Activated naive CD8-positive, alpha-beta T cell treated with anti-CD3 and anti-CD28 coated beads, Interleukin-2, amount 10 ng/mL, durations not matched to agents 7 days and 5 days (primary cell): ENCODE results near the gene PBRM1. TPM values are rescaled to one million over a fixed set of nuclear protein-coding genes. Genes with fewer than 3 reads are reported as not detected.

Experiments used
- ATAC-seq: fragments of 150-1000 bp; cut with Tn5 transposase; one replicate; pipeline ENCODE4 v1.10.0; 2021; ENCODE audit warnings: low read depth, moderate library complexity
- POLR2A ChIA-PET: fragments of 350-600 bp; sonication (Branson Sonifier 250); formaldehyde crosslinking; loops from one replicate; lab custom pipeline; 2021; ENCODE audit warnings: antibody characterized with exemption; lab: Charles Lee
- DNase-seq: peaks from one replicate; pipeline ENCODE4 v3.0.0; 2021
- H3K27ac Mint-ChIP-seq: one replicate; pipeline ENCODE4 v1.8.0; 2022; ENCODE audit warnings: mild to moderate bottlenecking, mixed read lengths
- H3K27me3 Mint-ChIP-seq: one replicate; pipeline ENCODE4 v1.8.0; 2022; ENCODE audit warnings: mild to moderate bottlenecking, moderate library complexity, mixed read lengths
- H3K36me3 Mint-ChIP-seq: one replicate; pipeline ENCODE4 v1.8.0; 2021; ENCODE audit warnings: mild to moderate bottlenecking, mixed read lengths
- H3K4me1 Mint-ChIP-seq: one replicate; pipeline ENCODE4 v1.8.0; 2021; ENCODE audit warnings: mixed read lengths
- H3K4me3 Mint-ChIP-seq: one replicate; pipeline ENCODE4 v1.8.0; 2022; ENCODE audit warnings: mild to moderate bottlenecking, moderate library complexity, mixed read lengths
- H3K9me3 Mint-ChIP-seq: one replicate; pipeline ENCODE4 v1.8.0; 2021; ENCODE audit warnings: mixed read lengths
- total RNA-seq, 2 experiments: library from RNA; stranded (reverse); gene quantifications; one replicate each; pipeline ENCODE4 v1.2.3, GENCODE V29; 2021

Gene PBRM1
- total RNA-seq, 2 experiments from 2014 or later, result 73.5 to 77.0 TPM

DNA sequence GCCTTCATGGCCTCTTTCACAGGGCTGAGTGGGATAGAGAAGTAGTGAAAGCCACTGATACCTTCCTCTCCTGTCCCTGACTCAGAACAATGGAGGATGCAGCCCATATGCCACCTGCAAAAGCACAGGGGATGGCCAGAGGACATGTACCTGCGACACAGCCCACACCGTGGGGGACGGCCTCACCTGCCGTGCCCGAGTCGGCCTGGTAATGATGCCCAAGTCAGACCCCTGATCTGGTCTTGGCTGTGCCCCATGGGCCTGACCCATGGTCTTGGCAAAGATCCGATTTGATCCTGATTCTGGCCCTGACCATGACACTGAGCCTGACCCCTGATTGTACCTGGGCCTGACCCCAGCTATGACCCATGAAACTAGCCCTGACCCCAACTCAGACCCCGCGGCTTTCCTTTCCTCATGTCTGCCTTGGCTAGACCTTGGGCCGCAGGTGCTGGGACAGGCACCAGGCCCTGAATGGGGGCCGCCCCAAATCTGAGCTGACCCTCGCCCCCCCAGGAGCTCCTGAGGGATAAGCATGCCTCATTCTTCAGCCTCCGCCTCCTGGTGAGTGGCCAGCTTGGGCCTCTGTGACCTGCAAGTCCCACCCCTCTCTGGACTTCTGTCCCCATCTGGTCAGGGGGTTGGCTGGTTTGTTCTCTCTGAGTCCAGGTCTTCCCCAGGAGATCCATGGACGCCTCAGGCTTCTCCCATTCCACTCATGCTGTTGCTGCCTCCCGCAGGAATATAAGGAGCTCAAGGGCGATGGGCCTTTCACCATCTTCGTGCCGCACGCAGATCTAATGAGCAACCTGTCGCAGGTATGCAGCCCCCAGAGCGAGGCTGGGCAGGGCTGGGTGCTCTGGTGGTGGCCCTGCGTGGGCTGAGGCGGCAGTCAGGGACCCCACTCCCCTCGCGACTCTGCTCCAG, 167.7 kb downstream of the PBRM1 start:
- no peak for DNase-seq
- POLR2A ChIA-PET, result no interaction called here

DNA sequence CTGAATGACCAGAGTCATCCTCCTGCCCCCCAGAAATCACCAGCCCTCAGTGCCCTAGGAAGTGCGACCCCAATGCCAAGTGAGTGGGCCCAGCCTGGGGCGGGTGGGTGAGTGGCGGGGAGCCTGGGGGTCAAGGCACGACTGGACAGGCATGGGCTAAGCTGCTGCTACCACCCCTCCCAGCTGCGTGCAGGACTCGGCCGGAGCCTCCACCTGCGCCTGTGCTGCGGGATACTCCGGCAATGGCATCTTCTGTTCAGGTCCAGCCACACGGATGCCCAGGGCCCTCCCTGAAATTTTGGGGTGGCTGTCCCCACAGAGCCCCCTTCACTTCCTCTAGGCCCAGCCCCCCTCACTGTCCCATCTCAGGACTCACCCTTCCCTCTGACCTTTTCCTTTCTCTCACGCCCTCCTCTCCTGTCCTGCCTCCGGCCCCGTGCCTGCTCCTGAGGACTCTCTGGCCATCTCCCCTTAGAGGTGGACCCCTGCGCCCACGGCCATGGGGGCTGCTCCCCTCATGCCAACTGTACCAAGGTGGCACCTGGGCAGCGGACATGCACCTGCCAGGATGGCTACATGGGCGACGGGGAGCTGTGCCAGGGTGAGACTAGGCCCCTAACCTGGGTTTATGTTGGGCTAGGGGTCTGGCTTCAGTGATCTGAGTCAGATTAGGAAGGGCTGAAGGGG, 169.1 kb downstream of the PBRM1 start:
- POLR2A ChIA-PET, result no interaction called here
- Mint-ChIP-seq H3K9me3 (no peaks in the 10 kb centered on the region), H3K27me3 (peaks cover 2% of the 10 kb centered on the region), H3K4me3 (no peak overlapping the region), H3K4me1 (no peaks in the 10 kb centered on the region), H3K36me3 (no peaks in the 10 kb centered on the region), H3K27ac (peak overlapping the region; percentile 19)
- no peak for ATAC-seq
- no peak for DNase-seq

More for the DNA sequence above, 167.7 kb downstream of the PBRM1 start:
- no peak for ATAC-seq
- Mint-ChIP-seq H3K9me3 (no peaks in the 10 kb centered on the region), H3K4me1 (no peaks in the 10 kb centered on the region), H3K4me3 (no peak overlapping the region), H3K27ac (no peak overlapping the region), H3K27me3 (no peaks in the 10 kb centered on the region), H3K36me3 (no peaks in the 10 kb centered on the region)

DNA sequence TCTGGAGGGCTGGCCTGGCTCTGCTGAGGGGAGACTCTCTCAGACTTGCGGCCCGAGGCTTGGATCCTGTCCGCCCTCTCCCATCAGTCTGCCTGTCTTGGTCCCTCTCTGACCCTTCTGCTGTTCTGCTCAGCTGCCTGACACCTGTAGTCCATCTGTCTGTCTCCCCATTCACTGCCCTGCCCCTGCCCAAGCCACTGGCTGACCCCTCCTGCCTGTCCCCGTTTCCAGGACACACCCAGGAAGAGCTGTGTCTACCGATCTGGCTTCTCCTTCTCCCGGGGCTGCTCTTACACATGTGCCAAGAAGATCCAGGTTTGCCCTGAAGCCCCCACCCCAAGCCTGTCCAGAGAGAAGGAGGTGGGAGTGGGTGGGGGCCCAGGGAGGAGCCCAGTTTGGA, 170.5 kb downstream of the PBRM1 start:
- ATAC-seq (no peak), DNase-seq (no peak)
- Mint-ChIP-seq H3K27me3 (peaks cover 2% of the 10 kb centered on the region), H3K4me3 (no peak overlapping the region), H3K36me3 (no peaks in the 10 kb centered on the region), H3K4me1 (no peaks in the 10 kb centered on the region), H3K27ac (no peak overlapping the region), H3K9me3 (no peaks in the 10 kb centered on the region)
- POLR2A ChIA-PET, result no interaction called here

DNA sequence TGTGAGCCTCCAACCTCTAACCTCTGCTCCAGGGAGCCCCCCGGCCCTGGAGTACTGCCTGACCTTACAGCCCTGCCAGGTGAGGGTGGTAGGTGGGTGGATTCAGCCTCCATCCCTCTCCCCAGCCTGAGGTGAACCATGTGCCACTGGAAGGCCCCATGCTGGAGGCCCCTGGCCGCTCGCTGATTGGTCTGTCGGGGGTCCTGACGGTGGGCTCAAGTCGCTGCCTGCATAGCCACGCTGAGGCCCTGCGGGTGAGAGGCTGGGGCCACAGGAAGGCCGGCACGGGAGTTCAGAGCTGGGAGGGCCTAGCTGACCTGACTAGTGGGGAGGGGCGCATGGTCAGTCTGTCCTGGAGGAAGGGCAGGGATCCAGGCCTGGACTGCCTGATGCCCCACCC, 171.1 kb downstream of the PBRM1 start:
- Mint-ChIP-seq H3K27me3 (peaks cover 2% of the 10 kb centered on the region), H3K4me3 (no peak overlapping the region), H3K27ac (no peak overlapping the region), H3K9me3 (no peaks in the 10 kb centered on the region), H3K4me1 (no peaks in the 10 kb centered on the region), H3K36me3 (no peaks in the 10 kb centered on the region)
- no peak for DNase-seq
- POLR2A ChIA-PET, result no interaction called here
- ATAC-seq, result no peak

DNA sequence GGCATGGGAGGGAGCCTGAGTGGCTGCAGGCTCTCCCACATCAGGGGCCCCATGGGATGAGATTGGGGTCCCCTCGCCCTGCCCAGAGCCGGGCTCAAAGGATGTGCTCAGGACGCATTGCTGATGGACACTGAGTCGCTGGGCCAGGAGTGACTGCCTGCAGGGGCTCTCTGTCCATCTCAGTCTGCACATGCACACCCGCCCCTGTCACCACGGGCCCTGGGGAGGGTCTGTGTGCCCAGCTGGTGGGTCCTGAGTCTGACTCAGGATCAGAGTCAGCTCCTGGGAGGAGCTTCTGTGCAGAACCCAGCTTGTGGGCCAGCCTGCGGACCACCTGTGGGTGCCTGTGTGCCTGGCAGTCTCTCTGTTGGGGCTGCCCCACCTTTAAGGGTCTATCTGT, 172.4 kb downstream of the PBRM1 start:
- no peak overlapping the region for H3K4me3 Mint-ChIP-seq
- H3K27me3 Mint-ChIP-seq, result peaks cover 2% of the 10 kb centered on the region
- ATAC-seq (no peak), DNase-seq (no peak)
- H3K27ac Mint-ChIP-seq, result no peak overlapping the region
- POLR2A ChIA-PET, result no interaction called here
- no peaks in the 10 kb centered on the region for H3K9me3 Mint-ChIP-seq
- no peaks in the 10 kb centered on the region for H3K36me3 Mint-ChIP-seq
- no peaks in the 10 kb centered on the region for H3K4me1 Mint-ChIP-seq

DNA sequence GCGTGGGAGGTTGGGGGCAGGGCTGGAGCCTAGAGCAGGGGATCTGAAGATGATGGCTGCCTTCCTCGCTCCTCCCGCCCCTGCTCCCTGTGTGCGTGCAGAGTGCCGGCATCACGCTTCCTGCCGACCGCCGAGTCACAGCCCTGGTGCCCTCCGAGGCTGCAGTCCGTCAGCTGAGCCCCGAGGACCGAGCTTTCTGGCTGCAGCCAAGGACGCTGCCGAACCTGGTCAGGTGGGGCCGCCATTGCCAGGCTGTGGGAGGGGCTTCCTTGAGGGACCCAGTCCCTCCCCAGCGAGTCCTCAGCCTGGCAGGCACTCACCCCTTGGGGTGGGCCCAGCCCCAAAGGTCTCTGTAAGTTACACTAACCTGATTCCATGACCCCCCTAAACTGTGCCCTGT, 173.0 kb downstream of the PBRM1 start:
- H3K27me3 Mint-ChIP-seq, result peaks cover 2% of the 10 kb centered on the region
- no peak for ATAC-seq
- POLR2A ChIA-PET, result no interaction called here

DNA sequence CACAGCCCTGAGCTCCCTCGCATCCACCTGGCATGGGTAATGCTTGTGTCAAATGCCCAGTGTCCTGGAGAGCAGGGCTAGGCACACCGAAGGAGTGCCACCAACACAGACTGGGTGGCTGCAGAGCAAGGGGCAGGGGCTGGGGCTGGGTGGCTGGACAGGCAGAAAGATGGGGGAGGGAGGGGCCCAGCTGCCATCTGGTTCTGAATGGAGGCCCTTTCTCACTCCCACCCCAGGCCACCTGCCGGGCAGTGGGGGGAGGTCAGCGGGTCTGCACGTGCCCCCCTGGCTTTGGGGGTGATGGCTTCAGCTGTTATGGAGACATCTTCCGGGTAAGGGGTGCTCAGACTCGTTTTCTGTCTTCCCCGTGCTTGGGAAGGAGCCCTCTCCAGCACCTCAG, 173.6 kb downstream of the PBRM1 start:
- no peaks in the 10 kb centered on the region for H3K36me3 Mint-ChIP-seq
- peaks cover 2% of the 10 kb centered on the region for H3K27me3 Mint-ChIP-seq
- no peaks in the 10 kb centered on the region for H3K4me1 Mint-ChIP-seq
- POLR2A ChIA-PET, result no interaction called here
- H3K27ac Mint-ChIP-seq, result no peak overlapping the region
- DNase-seq (no peak), ATAC-seq (no peak)
- H3K9me3 Mint-ChIP-seq, result no peaks in the 10 kb centered on the region
- no peak overlapping the region for H3K4me3 Mint-ChIP-seq

More for the DNA sequence above, 173.0 kb downstream of the PBRM1 start:
- Mint-ChIP-seq H3K4me3 (no peak overlapping the region), H3K27ac (no peak overlapping the region), H3K36me3 (no peaks in the 10 kb centered on the region), H3K4me1 (no peaks in the 10 kb centered on the region), H3K9me3 (no peaks in the 10 kb centered on the region)
- DNase-seq, result no peak

DNA sequence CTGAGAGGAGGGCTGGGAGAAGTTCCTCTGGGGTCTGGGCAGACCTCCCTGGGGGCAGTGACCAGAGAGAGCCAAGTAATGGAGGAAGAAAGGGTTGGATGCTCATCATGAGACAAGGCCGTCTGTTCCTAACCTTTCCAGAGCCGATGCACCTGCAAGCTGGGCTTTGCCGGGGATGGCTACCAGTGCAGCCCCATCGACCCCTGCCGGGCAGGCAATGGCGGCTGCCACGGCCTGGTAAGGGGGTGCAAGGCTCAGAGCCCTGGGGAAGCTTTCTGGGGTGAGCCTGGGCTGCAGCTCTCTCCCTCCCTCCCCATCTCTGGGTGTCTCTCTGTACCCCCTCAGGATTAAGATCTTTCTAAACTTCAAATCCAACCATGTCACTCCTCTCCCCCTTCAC, 174.2 kb downstream of the PBRM1 start:
- Mint-ChIP-seq H3K27ac (no peak overlapping the region), H3K4me1 (no peaks in the 10 kb centered on the region), H3K9me3 (no peaks in the 10 kb centered on the region), H3K27me3 (peaks cover 2% of the 10 kb centered on the region), H3K36me3 (no peaks in the 10 kb centered on the region), H3K4me3 (no peak overlapping the region)
- POLR2A ChIA-PET, result no interaction called here
- DNase-seq (no peak), ATAC-seq (no peak)

DNA sequence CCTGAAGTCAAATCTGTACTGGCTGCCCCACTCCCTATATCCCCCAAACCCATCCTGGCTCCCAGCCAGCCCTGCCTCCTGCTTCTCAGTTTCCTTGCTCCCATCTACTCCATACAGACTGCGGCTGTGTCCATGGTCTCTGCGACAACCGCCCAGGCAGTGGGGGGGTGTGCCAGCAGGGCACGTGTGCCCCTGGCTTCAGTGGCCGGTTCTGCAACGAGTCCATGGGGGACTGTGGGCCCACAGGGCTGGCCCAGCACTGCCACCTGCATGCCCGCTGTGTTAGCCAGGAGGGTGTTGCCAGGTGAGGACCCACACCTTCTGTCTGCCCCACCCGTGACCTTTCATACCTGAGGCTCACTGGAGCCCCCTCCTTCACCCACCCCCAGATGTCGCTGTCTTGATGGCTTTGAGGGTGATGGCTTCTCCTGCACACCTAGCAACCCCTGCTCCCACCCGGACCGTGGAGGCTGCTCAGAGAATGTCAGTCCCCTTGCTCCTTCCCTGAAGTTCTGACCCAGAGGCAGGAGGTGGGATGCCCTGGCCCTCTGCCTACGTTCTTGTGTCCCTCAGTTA, 175.9 kb downstream of the PBRM1 start:
- ATAC-seq, result no peak
- no peaks in the 10 kb centered on the region for H3K36me3 Mint-ChIP-seq
- no peak for DNase-seq
- no peaks in the 10 kb centered on the region for H3K4me1 Mint-ChIP-seq
- H3K27ac Mint-ChIP-seq, result no peak overlapping the region
- peaks cover 2% of the 10 kb centered on the region for H3K27me3 Mint-ChIP-seq
- H3K4me3 Mint-ChIP-seq, result no peak overlapping the region
- POLR2A ChIA-PET, result no interaction called here
- H3K9me3 Mint-ChIP-seq, result no peaks in the 10 kb centered on the region

DNA sequence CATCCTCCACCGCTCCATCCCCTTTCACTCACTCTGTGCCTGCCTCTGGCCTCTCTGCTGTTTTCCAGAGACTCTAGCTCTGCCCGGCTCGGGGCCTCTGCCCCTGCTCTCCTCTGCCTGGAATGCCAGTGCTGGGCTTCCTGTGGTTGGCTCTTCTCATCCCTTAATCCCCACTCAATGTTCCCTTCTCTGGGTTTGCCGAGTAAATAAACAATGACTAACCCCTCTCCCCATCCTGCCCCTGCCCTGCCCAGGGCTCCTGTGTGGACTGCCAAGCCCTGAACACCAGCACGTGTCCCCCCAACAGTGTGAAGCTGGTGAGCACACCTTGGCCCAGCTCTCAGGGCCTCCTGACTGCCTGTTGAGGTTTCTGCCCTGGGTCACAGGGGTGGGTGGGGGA, 178.4 kb downstream of the PBRM1 start:
- Mint-ChIP-seq H3K4me3 (no peak overlapping the region), H3K9me3 (no peaks in the 10 kb centered on the region), H3K27ac (no peak overlapping the region), H3K27me3 (no peaks in the 10 kb centered on the region), H3K36me3 (no peaks in the 10 kb centered on the region), H3K4me1 (no peaks in the 10 kb centered on the region)
- DNase-seq (no peak), ATAC-seq (no peak)
- POLR2A ChIA-PET, result no interaction called here

DNA sequence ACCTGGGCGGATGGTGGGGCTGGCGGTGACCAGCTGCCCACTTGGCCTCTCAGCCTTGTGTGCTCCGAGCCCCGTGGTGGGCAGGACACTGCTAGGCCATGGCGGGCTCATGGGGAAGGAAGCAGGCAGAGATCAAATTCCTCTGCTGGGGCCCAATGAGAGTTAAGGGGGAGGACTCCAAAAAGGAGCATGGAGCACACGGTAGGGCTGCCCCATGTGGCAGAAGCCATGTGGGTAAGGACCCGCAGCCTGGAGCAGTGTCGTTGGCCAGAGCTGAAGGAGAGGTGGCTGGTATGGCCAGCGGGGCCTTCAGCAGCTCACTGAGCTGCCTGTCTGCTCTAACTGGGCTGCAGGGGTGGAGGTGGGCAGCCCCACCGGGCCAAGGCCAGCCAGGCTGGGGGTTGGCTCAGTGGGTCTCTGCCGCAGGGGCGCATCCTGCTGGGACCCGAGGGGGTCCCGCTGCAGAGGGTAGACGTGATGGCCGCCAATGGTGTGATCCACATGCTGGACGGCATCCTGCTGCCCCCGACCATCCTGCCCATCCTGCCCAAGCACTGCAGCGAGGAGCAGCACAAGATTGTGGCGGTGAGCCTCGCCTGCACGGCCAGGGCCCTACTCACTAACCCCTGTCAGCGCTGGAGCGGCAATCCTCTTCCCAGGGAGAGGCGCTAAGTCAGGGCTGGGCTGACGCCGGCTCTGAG, 179.3 kb downstream of the PBRM1 start:
- Mint-ChIP-seq H3K4me1 (no peaks in the 10 kb centered on the region), H3K27ac (no peak overlapping the region), H3K9me3 (no peaks in the 10 kb centered on the region), H3K4me3 (no peak overlapping the region), H3K27me3 (no peaks in the 10 kb centered on the region), H3K36me3 (no peaks in the 10 kb centered on the region)
- DNase-seq (no peak), ATAC-seq (no peak)
- POLR2A ChIA-PET, result no interaction called here

DNA sequence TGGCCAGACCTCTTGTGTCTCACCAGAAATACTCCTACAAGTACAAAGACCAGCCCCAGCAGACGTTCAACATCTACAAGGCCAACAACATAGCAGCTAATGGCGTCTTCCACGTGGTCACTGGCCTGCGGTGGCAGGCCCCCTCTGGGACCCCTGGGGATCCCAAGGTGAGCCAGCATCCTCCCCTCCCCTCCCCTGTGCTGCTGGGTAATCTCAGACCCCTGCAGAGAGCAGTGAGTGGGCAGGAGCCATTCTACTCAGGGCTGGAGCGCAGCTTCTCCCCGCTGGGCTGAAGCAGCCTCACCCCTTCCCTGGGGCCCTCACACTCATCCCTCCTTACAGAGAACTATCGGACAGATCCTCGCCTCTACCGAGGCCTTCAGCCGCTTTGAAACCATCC, 180.7 kb downstream of the PBRM1 start:
- Mint-ChIP-seq H3K27me3 (no peaks in the 10 kb centered on the region), H3K36me3 (no peaks in the 10 kb centered on the region), H3K4me1 (no peaks in the 10 kb centered on the region), H3K27ac (no peak overlapping the region), H3K4me3 (no peak overlapping the region), H3K9me3 (no peaks in the 10 kb centered on the region)
- POLR2A ChIA-PET, result no interaction called here
- DNase-seq, result no peak
- ATAC-seq, result no peak

DNA sequence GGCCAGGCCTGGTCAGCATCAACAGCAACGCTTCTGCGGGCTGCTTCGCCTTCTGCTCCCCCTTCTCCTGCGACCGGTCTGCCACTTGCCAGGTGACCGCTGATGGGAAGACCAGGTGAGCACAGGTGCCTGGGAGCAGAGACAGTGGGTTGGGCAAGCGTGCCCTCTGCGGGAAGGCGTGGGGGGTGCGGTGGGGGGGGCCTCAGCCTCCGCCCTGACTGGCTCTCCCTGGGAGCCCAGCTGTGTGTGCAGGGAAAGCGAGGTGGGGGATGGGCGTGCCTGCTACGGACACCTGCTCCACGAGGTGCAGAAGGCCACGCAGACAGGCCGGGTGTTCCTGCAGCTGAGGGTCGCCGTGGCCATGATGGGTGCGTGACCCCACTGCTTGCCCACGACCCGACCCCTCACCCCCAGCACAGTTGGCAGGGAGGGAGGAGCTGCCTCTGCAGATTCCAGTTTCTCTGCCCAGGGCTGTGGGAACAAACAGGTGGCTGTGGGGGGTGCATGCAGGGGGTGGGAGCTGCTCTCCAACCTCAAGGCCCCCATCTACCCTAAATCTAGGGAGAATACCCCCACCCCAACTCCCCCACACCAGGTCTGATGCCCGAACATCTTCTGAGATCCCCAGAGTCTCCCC, 181.8 kb downstream of the PBRM1 start:
- Mint-ChIP-seq H3K27me3 (no peaks in the 10 kb centered on the region), H3K4me1 (no peaks in the 10 kb centered on the region), H3K27ac (no peak overlapping the region), H3K9me3 (no peaks in the 10 kb centered on the region), H3K36me3 (no peaks in the 10 kb centered on the region), H3K4me3 (no peak overlapping the region)
- POLR2A ChIA-PET, result no interaction called here
- ATAC-seq, result no peak
- no peak for DNase-seq
